K562 (cell line): ENCODE data around the gene GPR152. TPM values are rescaled to one million over a fixed set of nuclear protein-coding genes. Genes with fewer than 3 reads are reported as not detected.

ENCODE experiments used
- CEBPG ChIP-seq, 3 experiments: fragments of 200-800 bp in 1 of 3; sonication (Bioruptor generic) in 1 of 3; sonication (generic) in 1 of 3; formaldehyde crosslinking in 1 of 3; IDR thresholded peaks in 2 of 3; conservative IDR thresholded peaks in 1 of 3; 2 replicates each; pipeline versions ENCODE4 v1.6.1 to v1.8.0; 2016 to 2022; ENCODE audit warnings: missing compliant biosample characterization in 2 of 3, missing genetic modification characterization in 2 of 3, mild to moderate bottlenecking in 1 of 3, missing genetic modification reagents in 1 of 3
- FOXK2 ChIP-seq, 2 experiments: fragments of 450-650 bp; IDR thresholded peaks in 1 of 2; conservative IDR thresholded peaks in 1 of 2; 2 replicates each; pipeline ENCODE4 v1.6.1; 2016; ENCODE audit warnings: low read depth in 2 of 2, mild to moderate bottlenecking in 1 of 2
- GABPB1 ChIP-seq: sonication (generic); formaldehyde crosslinking; IDR thresholded peaks from 2 replicates; pipeline ENCODE4 v1.8.0; 2022; ENCODE audit warnings: mild to moderate bottlenecking, missing genetic modification reagents
- MBD2 ChIP-seq: sonication (generic); IDR thresholded peaks from 2 replicates; pipeline ENCODE4 v1.6.1; 2016; ENCODE audit warnings: low read depth, borderline replicate concordance
- NONO ChIP-seq, 2 experiments: fragments of 200-400 bp in 1 of 2; fragments of 450-650 bp in 1 of 2; formaldehyde crosslinking in 1 of 2; IDR thresholded peaks; 2 replicates each; pipeline ENCODE4 v1.6.1; 2017; ENCODE audit warnings: low read depth in 2 of 2, mild to moderate bottlenecking in 2 of 2, moderate library complexity in 2 of 2, low read length in 1 of 2
- POLR2B ChIP-seq: fragments of 450-650 bp; IDR thresholded peaks from 2 replicates; pipeline ENCODE4 v1.6.1; 2018; ENCODE audit warnings: low read depth; ENCODE audit not compliant: partially characterized antibody
- PRMT5 ChIP-seq: sonication (generic); formaldehyde crosslinking; IDR thresholded peaks from 2 replicates; pipeline ENCODE4 v1.5.0; 2020; ENCODE audit warnings: missing genetic modification reagents
- SIN3B ChIP-seq: fragments of 450-650 bp; IDR thresholded peaks from 2 replicates; pipeline ENCODE4 v1.6.1; 2017; ENCODE audit warnings: low read depth, mild to moderate bottlenecking, moderate library complexity
- SMAD4 ChIP-seq: fragments of 250-450 bp; sonication (Bioruptor Pico); conservative IDR thresholded peaks from 2 replicates; pipeline ENCODE4 v1.8.0; 2021; ENCODE audit warnings: inconsistent platforms, mild to moderate bottlenecking, moderate library complexity
- SRF ChIP-seq, 2 experiments: fragments of 250-450, 450-650 bp in 1 of 2; sonication (Bioruptor Pico) in 1 of 2; sonication (generic) in 1 of 2; formaldehyde crosslinking; IDR thresholded peaks; 2 replicates each; pipeline versions ENCODE4 v1.5.0 to v1.5.1; 2020 to 2022; ENCODE audit warnings: mild to moderate bottlenecking in 1 of 2, missing genetic modification reagents in 1 of 2
- ZNF232 ChIP-seq: sonication (generic); formaldehyde crosslinking; IDR thresholded peaks from 2 replicates; pipeline ENCODE4 v1.8.0; 2022; ENCODE audit warnings: mild to moderate bottlenecking, missing genetic modification reagents
- ZNF830 ChIP-seq: fragments of 250-450 bp; sonication (Bioruptor Pico); IDR thresholded peaks from 2 replicates; pipeline ENCODE4 v1.5.0; 2021; ENCODE audit warnings: mild to moderate bottlenecking
- polyA plus RNA-seq, 8 experiments: library from polyadenylated mRNA; depleted of rRNA in 4 of 8; stranded (reverse) in 5 of 8; unstranded in 3 of 8; fragments of >200 nt; fragmentation: Nextera tagmentation in 2 of 8; fragmentation: Illumina TruSeq in 1 of 8; extraction: Ambion mirVana in 2 of 8; extraction: Trizol in 1 of 8; gene quantifications; 2 replicates each; pipeline versions ENCODE4 v1.2.1 to v1.2.3, GENCODE V29; 2011 to 2014; ENCODE audit warnings: inconsistent platforms in 1 of 8, missing spikeins in 1 of 8
- total RNA-seq, 7 experiments: library from RNA; depleted of rRNA in 6 of 7; stranded (reverse); fragments of >200 nt in 6 of 7; fragmentation: Illumina TruSeq in 2 of 7; extraction: Trizol in 2 of 7; gene quantifications; 2 replicates each; pipeline versions ENCODE4 v1.2.1 to v1.2.3, GENCODE V29; 2011 to 2021; ENCODE audit warnings: low replicate concordance in 1 of 7
- TF ChIP-seq, protein P1 (sequence below): fragments of 450-650 bp; IDR thresholded peaks from 2 replicates; pipeline ENCODE4 v1.6.1; 2017; ENCODE audit warnings: antibody characterized with exemption, mild to moderate bottlenecking
- TF ChIP-seq, protein P2 (sequence below): IDR thresholded peaks from 2 replicates; pipeline ENCODE4 v1.6.1; 2016; ENCODE audit warnings: missing genetic modification characterization, missing compliant biosample characterization
- TF ChIP-seq, protein P3 (sequence below): sonication (generic); formaldehyde crosslinking; IDR thresholded peaks from 2 replicates; pipeline ENCODE4 v1.8.0; 2022; ENCODE audit warnings: missing genetic modification reagents, mild to moderate bottlenecking, moderate library complexity, borderline replicate concordance
- TF ChIP-seq, protein P4 (sequence below): fragments of 250-450 bp; sonication (Bioruptor Pico); IDR thresholded peaks from 2 replicates; pipeline ENCODE4 v1.9.0; 2021; ENCODE audit warnings: mild to moderate bottlenecking, inconsistent platforms

The GPR152 gene
- total and polyA plus RNA-seq, 9 of the 15 experiments (the other 6 are each of a cell fraction or from before 2014, with no cell fraction given): not detected

DNA sequence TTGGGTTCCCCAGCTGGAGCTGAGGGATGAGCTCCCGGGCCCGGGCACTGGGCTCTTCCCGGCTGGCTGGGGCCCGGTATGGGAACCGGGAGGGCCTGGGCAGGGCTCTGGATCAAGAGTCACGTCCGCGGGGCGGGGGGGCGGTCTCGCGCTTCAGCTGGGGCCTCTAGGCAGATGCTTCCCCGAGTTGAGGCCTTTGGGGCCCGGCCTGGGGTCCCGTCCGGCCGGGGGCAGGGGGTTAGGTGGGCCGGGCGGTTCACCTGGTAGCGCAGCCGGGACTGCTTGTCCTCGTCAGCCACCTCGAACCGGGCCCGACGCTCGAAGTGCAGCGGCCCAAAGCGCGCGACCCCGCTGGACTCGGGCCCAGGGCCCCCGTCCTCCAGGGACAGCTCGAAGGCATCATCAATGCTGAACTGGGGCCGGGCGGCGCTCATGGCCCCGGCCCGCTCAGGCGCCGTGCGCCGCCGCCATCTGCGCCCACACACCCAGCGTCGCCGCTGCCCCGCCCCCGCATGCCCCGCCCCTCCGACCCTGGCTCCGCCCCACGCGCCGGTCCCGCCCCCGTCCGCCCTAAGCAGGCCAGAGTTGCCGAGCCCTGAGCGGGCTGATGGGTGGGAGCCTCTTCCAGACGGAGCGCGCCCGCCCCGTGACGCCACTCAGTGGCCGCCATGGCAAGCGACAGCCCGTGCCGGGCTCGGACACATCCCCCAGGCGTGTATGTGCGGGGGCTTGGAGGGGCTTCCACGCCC is 16.4 kb upstream of the GPR152 start, which contains the start of gene TMEM134 (continued):
- TF ChIP-seq, protein P1, sequence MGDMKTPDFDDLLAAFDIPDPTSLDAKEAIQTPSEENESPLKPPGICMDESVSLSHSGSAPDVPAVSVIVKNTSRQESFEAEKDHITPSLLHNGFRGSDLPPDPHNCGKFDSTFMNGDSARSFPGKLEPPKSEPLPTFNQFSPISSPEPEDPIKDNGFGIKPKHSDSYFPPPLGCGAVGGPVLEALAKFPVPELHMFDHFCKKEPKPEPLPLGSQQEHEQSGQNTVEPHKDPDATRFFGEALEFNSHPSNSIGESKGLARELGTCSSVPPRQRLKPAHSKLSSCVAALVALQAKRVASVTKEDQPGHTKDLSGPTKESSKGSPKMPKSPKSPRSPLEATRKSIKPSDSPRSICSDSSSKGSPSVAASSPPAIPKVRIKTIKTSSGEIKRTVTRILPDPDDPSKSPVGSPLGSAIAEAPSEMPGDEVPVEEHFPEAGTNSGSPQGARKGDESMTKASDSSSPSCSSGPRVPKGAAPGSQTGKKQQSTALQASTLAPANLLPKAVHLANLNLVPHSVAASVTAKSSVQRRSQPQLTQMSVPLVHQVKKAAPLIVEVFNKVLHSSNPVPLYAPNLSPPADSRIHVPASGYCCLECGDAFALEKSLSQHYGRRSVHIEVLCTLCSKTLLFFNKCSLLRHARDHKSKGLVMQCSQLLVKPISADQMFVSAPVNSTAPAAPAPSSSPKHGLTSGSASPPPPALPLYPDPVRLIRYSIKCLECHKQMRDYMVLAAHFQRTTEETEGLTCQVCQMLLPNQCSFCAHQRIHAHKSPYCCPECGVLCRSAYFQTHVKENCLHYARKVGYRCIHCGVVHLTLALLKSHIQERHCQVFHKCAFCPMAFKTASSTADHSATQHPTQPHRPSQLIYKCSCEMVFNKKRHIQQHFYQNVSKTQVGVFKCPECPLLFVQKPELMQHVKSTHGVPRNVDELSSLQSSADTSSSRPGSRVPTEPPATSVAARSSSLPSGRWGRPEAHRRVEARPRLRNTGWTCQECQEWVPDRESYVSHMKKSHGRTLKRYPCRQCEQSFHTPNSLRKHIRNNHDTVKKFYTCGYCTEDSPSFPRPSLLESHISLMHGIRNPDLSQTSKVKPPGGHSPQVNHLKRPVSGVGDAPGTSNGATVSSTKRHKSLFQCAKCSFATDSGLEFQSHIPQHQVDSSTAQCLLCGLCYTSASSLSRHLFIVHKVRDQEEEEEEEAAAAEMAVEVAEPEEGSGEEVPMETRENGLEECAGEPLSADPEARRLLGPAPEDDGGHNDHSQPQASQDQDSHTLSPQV: 0 out of 2 replicates have a peak, but pooled peaks have one; percentile 55
- 0 out of 4 replicates have a peak, but pooled peaks of 1 of the 2 experiments have one; percentile 45 for TF ChIP-seq SRF (CRISPR knock-in tag; IDR thresholded peaks at IDR 0.05)
- TF ChIP-seq ZNF830 (CRISPR knock-in tag): no peak
- TF ChIP-seq, protein P2, sequence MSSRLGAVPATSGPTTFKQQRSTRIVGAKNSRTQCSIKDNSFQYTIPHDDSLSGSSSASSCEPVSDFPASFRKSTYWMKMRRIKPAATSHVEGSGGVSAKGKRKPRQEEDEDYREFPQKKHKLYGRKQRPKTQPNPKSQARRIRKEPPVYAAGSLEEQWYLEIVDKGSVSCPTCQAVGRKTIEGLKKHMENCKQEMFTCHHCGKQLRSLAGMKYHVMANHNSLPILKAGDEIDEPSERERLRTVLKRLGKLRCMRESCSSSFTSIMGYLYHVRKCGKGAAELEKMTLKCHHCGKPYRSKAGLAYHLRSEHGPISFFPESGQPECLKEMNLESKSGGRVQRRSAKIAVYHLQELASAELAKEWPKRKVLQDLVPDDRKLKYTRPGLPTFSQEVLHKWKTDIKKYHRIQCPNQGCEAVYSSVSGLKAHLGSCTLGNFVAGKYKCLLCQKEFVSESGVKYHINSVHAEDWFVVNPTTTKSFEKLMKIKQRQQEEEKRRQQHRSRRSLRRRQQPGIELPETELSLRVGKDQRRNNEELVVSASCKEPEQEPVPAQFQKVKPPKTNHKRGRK (tag): no peak
- TF ChIP-seq NONO (IDR thresholded peaks at IDR 0.05; ENCODE audit: low read depth in 2 of 2, low read length in 1 of 2): peak in 1 of 2 experiments; percentile 57; a peak in 2 of 4 replicates
- no peak for TF ChIP-seq ZNF232 (CRISPR knock-in tag)
- TF ChIP-seq PRMT5 (CRISPR knock-in tag): no peak
- peak; percentile 82 for TF ChIP-seq SMAD4 (CRISPR knock-in tag)
- TF ChIP-seq POLR2B: peak; percentile 61
- TF ChIP-seq MBD2: peak; percentile 50; the same call in 1 of the 2 replicates
- TF ChIP-seq CEBPG (CRISPR knock-in tag; IDR thresholded peaks at IDR 0.05): no peak
- TF ChIP-seq CEBPG (tag; conservative IDR thresholded peaks at IDR 0.05 in 1 of 2, IDR thresholded peaks at IDR 0.05 in 1 of 2): no peak
- TF ChIP-seq, protein P3, sequence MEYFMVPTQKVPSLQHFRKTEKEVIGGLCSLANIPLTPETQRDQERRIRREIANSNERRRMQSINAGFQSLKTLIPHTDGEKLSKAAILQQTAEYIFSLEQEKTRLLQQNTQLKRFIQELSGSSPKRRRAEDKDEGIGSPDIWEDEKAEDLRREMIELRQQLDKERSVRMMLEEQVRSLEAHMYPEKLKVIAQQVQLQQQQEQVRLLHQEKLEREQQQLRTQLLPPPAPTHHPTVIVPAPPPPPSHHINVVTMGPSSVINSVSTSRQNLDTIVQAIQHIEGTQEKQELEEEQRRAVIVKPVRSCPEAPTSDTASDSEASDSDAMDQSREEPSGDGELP (CRISPR knock-in tag): peak; percentile 91
- TF ChIP-seq GABPB1 (CRISPR knock-in tag): peak; percentile 78
- TF ChIP-seq SIN3B: no peak; the same call in 1 of the 2 replicates
- TF ChIP-seq FOXK2 (conservative IDR thresholded peaks at IDR 0.05 in 1 of 2, IDR thresholded peaks at IDR 0.05 in 1 of 2; ENCODE audit: low read depth in 2 of 2): 0 out of 4 replicates have a peak, but pooled peaks of 1 of the 2 experiments have one; percentile 13
- TF ChIP-seq, protein P4, sequence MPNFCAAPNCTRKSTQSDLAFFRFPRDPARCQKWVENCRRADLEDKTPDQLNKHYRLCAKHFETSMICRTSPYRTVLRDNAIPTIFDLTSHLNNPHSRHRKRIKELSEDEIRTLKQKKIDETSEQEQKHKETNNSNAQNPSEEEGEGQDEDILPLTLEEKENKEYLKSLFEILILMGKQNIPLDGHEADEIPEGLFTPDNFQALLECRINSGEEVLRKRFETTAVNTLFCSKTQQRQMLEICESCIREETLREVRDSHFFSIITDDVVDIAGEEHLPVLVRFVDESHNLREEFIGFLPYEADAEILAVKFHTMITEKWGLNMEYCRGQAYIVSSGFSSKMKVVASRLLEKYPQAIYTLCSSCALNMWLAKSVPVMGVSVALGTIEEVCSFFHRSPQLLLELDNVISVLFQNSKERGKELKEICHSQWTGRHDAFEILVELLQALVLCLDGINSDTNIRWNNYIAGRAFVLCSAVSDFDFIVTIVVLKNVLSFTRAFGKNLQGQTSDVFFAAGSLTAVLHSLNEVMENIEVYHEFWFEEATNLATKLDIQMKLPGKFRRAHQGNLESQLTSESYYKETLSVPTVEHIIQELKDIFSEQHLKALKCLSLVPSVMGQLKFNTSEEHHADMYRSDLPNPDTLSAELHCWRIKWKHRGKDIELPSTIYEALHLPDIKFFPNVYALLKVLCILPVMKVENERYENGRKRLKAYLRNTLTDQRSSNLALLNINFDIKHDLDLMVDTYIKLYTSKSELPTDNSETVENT (CRISPR knock-in tag): peak; percentile 81; the same call in 1 of the 2 replicates
